Activated CD8-positive, alpha-beta memory T cell treated with anti-CD3 and anti-CD28 coated beads, Interleukin-2, amount 50 U/mL, for 1 hour (primary cell): ENCODE measurements around the gene CSNK2A2.

Experiments used
- DNase-seq: peaks from one replicate; pipeline ENCODE4 v3.0.0-alpha.2; 2020; ENCODE audit errors: extremely low read depth

CSNK2A2 gene

DNA sequence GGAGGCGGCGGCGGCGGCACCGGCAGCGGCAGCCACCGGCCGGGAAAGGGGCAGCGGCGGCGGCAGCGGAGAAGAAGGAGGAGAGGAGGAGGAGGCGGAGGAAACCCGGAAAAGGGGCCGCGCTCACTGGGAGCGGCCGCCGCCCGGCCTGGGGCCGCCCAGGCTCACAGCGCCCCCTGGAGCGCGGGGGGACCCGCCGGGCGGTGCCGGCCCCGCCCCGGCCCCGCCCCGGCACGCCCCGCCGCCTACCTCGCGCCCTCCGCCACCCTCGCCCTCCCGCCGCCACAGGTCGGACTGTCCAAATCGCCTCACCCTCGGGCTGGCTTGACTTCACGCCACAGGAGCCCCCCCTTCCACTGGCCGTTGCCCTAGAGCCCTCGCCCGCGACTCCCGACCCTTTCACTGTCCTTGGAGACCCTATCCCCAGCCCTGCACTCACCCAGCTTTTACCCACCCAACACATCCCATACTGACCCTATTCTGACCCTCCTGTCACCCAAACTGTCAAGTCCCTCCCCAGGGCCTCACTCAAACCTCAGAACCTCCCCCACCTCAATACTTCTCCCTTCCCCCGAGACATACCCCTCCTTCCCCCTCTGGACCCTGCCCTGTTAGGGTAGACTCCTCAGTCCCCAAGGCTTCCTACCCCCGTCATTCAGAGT lies at the start of gene CSNK2A2:
Gene CSNK2A2, minus strand, starts transcription at position 85 of the 662 bp plus-strand sequence. CDS start 370 bp downstream, outside the sequence.
- DNase-seq = peak; percentile 35

- DNase-seq = no peak
Measured at GRCh38 chr16:58243528-58244004, 45.7 kb upstream of the CSNK2A2 start.

GRCh38 chr16:58236831-58237230 lies 38.9 kb upstream of the CSNK2A2 start:
- DNase-seq = no peak

- DNase-seq = peak; percentile 23
Measured at GRCh38 chr16:58236231-58236690, 38.4 kb upstream of the CSNK2A2 start.

- no peak for DNase-seq
Measured at GRCh38 chr16:58235663-58236062, 37.8 kb upstream of the CSNK2A2 start.

DNA sequence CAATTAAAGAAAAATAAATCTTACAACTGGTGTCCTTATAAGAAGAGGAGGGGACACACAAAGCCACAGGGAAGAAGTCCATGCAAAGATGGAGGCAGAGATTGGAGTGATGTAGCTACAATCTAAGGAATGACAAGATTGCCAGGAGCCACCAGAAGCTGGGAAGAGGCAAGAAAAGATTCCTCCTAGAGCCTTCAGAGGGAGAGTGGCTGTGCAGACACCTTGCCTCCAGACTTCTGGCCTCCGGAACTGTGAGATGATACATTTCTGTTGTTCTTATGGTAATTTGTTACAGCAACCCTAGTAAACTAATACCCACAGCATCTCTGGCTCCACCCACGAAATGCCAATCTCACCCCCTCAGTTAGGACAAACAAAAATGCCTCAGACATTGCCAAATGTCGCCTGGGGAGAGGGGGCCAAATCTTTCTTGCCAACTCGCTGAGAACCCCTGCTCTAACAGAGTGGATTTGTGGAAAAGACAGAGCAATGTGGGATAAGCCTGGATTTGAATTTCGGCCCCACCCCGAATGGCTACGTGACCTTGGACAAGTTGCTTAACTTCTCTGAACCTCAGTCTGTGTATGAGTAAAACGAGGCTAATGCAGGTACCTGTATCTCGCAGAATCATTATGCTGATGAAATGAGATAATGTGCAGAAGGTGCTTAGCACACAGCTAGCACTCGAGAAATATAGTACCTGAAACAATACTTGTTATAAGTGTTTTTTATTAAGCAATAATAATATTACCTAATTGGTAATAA lies 37.1 kb upstream of the CSNK2A2 start:
- DNase-seq = no peak

- DNase-seq = no peak
Measured at GRCh38 chr16:58230259-58230658, 32.4 kb upstream of the CSNK2A2 start.

GRCh38 chr16:58226790-58227189 lies 28.9 kb upstream of the CSNK2A2 start:
- DNase-seq = no peak

GRCh38 chr16:58225965-58226602 lies 28.2 kb upstream of the CSNK2A2 start:
- no peak for DNase-seq

- DNase-seq = no peak
Measured at GRCh38 chr16:58222532-58223316, 24.8 kb upstream of the CSNK2A2 start.

- no peak for DNase-seq
Measured at GRCh38 chr16:58219432-58219831, 21.5 kb upstream of the CSNK2A2 start.

- no peak for DNase-seq
Measured at GRCh38 chr16:58218786-58219185, 20.9 kb upstream of the CSNK2A2 start.

DNA sequence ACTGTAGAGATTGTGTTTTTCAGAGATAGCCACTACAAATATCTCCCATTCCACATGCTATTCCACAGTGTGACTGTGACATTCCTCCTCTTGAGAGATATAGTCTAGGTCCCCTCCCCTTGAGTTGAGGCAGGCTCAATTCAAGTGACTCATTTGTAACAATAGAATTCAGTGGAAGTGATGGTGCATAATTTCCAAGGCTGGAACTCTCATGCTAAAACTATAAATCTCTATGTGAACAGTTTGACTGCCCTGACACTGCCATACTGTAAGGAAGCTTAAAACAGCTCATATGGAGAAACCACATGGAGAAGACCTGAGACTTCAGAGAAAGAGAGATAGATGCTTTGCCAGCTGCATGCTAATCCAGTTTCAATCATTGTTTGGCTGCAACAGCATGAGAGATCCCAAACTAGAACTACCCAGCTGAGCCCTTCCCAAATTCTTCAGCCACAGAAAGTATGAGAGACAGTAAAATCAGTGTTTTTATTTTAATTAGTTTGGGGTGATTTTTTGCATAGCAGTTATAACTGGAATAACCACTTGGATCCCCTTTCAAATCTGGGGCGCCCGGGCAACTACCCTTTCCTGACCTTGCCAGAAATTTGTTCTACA lies 19.5 kb upstream of the CSNK2A2 start:
- DNase-seq = no peak

DNA sequence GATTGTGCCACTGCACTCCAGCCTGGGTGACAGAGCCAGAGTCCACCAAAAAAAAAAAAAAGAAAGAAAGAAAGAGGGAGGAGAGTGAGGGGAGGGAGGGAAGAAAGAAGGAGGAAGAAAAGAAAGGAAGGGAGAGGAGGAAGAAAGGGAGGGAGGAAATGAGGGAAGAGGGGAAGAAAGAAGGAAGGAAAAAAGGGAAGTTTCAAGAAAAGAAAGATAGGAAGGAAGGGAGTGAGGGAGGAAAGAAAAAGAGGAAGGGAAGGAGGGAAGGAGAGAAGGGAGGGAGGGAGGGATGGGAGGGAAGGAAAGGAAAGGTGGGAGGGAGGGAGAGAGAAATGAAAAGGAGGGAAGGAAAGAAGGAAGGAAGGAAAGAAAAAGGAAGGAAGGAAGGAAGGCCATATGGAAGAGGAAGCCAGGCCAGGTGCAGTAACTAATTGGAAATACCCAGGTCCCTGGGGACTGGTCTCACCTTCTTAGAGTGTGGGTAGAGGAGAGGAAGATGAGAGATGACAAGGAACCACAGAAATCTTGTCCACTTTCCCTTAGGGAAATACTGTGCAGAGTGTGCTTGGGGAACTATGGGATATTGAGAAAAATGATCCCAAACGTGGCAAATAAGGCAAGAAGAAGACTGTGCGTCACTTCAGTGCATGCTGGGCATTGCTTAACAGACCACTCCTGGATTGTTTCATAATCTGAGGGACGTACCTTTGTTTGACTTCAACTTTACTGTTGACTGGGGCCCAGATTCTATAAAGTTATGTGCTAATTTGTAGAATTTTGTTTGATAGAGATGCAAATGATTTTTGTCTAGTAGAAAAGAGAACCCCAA lies 15.1 kb upstream of the CSNK2A2 start:
- no peak for DNase-seq

DNA sequence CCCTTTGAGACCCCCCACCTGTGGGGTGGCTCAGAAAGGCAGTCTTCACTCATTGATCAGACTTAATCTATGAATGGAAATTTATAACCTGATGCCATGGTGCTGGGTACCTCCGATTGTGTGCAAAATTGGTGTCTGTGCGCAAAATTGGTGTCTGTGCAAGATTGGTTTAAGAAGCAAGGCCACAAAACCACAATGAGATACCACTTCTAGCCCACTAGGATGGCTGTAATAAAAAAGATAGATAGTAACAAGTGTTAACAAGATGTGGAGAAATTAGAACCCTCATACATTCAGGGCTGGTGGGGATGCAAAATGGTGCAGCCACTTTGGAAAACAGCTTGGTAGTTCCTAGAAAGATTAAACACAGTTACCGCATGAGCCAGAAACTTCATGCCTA lies 13.9 kb upstream of the CSNK2A2 start:
- DNase-seq = no peak

GRCh38 chr16:58211245-58211644 lies 13.3 kb upstream of the CSNK2A2 start:
- no peak for DNase-seq

DNA sequence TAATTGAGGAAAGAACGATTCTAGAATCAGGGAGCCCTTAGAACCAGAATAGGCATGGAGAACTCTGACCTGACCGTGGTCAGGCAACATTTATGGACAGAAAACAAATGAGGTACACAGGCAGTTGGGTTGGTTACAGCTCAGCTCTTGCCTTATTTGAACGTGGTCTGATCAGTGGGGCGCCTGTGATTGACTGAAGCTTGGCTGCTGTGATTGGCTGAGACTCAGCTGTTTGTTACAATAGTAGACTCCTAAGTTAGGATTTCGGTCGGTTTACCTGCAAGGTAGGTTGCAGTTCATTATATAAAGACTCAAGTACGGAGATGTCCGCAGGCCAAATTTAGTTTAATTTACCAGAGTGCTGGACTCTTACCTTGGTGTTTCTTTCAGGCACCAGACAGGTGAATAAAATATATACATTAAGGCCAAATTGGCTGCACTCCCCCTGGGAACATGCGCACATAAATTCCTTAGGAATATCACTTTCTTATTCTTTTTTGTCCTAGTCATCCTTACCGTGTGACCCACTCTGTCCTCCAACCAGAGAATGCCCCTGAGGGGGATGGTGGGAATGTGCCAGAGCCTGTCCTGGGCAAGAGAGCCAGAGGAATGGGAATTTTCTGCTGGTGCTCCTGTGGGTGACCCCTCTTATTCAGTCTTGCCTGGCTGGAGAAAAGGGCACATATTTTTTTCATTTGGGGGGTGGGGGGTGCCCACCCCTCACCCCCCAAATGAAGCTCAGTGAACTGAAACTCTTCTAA lies 7.5 kb upstream of the CSNK2A2 start:
- no peak for DNase-seq

DNA sequence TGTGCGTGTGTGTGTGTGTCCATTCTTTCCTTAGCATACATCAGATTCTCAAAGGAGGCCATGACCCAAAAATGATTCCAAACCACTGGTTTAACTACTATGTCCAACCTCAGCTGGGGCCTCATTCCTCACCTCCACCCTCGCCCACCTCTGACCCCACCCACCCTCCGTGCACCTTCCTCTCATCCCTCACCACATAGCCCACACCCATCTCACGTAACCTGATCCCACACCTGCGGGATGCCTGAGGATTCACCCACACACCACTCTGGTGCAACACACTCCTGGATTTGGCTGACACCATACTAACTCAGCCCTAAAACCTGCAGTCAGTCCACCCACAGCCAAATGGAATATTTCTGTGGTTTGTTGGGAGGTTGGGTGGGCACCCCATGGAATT lies 3.3 kb upstream of the CSNK2A2 start:
- DNase-seq = no peak

DNA sequence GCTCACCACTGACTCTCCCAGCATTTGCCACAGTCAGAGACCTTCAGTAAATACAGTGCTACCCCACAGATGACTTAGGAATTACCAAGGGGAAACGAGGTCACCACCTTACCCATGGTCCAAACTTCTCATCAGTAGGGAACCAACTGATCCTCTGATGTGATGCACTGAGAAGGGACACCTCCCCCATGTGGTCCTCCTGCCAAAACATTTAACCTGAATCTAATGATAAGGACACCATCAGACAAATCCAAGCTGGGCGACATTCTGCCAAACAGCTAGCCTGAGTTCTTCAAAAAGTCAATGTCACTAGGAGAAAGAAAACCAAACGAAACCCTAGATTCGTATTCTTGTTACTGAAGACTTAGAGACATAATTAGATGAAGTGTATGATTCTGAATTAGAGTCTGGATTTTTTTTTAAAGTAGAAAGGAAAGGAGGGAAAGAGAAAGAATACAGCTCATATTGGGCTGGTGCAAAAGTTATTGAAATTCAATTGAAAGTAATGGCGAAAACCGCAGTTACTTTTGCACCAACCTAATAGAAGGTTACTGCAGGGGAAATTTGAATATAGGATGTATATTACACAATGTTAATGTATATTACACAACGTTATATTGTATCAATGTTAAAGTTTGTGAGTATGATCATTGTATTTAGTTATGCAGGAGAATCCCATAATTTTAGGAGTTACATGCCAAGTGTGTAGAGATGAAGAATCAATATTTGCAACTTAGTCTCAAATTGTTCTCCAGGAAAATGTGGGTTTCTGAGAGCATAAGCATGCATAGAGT lies 2.3 kb upstream of the CSNK2A2 start:
- DNase-seq = no peak
